Peyer's patch (tissue), 4 donors: ENCODE results near the gene KRT12. TPM values are rescaled to one million over a fixed set of nuclear protein-coding genes. Genes with fewer than 3 reads are reported as not detected.

ENCODE experiments used
- DNase-seq, 3 donors: peaks; one replicate each; pipeline ENCODE4 v3.0.0-alpha.2; 2017 to 2019
- H3K27ac ChIP-seq, 4 donors: fragments of 200-600 bp; sonication (generic); one replicate each; pipeline ENCODE4 v1.5.1; 2016 to 2019
- H3K27me3 ChIP-seq, 2 donors: fragments of 200-600 bp; sonication (generic); one replicate each; pipeline ENCODE4 v1.5.1; 2019
- H3K36me3 ChIP-seq, 3 donors: fragments of 200-600 bp; sonication (generic); one replicate each; pipeline ENCODE4 v1.5.1; 2016 to 2019
- H3K4me1 ChIP-seq, 4 donors: fragments of 200-600 bp; sonication (generic); one replicate each; pipeline ENCODE4 v1.5.1; 2016 to 2019
- H3K4me3 ChIP-seq, 4 donors: fragments of 200-600 bp; sonication (generic); 1 replicate in 3 of 4; 2 replicates in 1 of 4; pipeline ENCODE4 v1.5.1; 2016 to 2019; ENCODE audit warnings: mild to moderate bottlenecking in 1 of 4
- H3K9me3 ChIP-seq, 4 donors: fragments of 200-600 bp; sonication (generic); one replicate each; pipeline ENCODE4 v1.5.1; 2016 to 2019; ENCODE audit warnings: mild to moderate bottlenecking in 1 of 4
- POLR2A ChIP-seq, 2 donors: fragments of 450-650 bp; IDR thresholded peaks; one replicate each; pipeline ENCODE4 v1.5.1; 2017; ENCODE audit warnings: antibody characterized with exemption in 2 of 2, mild to moderate bottlenecking in 2 of 2, moderate library complexity in 2 of 2
- total RNA-seq, 4 donors: library from RNA; depleted of rRNA; stranded (reverse); fragments of >200 nt; gene quantifications; one replicate each; pipeline ENCODE4 v1.1.0, GENCODE V29; 2016
- TF ChIP-seq, protein P1 (sequence below), 6 experiments: fragments of 450-650 bp in 4 of 6; fragments of 200-600 bp in 2 of 6; sonication (generic) in 1 of 6; IDR thresholded peaks; one replicate each; pipeline ENCODE4 v1.5.1; 2017 to 2019; ENCODE audit warnings: antibody characterized with exemption in 6 of 6, mild to moderate bottlenecking in 3 of 6, moderate library complexity in 1 of 6

The KRT12 gene
- total RNA-seq, 4 donors from 2014 or later: 4.9 to 18.2 (median 9.1) TPM; not detected in 1

DNA sequence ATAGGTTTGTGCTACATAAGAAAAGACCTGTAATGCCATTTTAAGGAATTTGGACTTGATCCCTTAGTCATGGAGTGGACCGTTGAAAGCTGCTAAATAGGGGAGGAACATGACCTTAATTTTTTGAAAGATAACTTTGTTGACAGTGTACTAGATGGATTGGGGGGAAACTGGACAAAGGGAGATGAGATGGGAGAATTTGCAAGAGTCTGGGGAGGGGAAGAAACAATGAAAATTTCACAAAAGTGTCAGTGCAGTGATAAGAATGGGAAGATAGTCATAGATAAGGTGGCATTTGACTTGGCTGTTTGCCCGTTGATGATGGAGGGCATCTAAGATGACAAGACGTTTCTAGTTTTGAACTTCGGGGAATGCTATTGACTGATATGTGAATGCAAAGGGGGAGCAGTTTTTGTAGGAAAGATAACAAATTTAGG, 22.3 kb downstream of the KRT12 start:
- TF ChIP-seq, protein P1, sequence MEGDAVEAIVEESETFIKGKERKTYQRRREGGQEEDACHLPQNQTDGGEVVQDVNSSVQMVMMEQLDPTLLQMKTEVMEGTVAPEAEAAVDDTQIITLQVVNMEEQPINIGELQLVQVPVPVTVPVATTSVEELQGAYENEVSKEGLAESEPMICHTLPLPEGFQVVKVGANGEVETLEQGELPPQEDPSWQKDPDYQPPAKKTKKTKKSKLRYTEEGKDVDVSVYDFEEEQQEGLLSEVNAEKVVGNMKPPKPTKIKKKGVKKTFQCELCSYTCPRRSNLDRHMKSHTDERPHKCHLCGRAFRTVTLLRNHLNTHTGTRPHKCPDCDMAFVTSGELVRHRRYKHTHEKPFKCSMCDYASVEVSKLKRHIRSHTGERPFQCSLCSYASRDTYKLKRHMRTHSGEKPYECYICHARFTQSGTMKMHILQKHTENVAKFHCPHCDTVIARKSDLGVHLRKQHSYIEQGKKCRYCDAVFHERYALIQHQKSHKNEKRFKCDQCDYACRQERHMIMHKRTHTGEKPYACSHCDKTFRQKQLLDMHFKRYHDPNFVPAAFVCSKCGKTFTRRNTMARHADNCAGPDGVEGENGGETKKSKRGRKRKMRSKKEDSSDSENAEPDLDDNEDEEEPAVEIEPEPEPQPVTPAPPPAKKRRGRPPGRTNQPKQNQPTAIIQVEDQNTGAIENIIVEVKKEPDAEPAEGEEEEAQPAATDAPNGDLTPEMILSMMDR (IDR thresholded peaks at IDR 0.05): no peak
- no peak for TF ChIP-seq POLR2A (IDR thresholded peaks at IDR 0.05)
- Histone ChIP-seq H3K27me3 (no peaks in the 10 kb centered on the region), H3K4me1 (no peaks in the 10 kb centered on the region), H3K27ac (no peak overlapping the region), H3K4me3 (no peak overlapping the region), H3K9me3 (no peaks in the 10 kb centered on the region), H3K36me3 (no peaks in the 10 kb centered on the region)
- no peak for DNase-seq

DNA sequence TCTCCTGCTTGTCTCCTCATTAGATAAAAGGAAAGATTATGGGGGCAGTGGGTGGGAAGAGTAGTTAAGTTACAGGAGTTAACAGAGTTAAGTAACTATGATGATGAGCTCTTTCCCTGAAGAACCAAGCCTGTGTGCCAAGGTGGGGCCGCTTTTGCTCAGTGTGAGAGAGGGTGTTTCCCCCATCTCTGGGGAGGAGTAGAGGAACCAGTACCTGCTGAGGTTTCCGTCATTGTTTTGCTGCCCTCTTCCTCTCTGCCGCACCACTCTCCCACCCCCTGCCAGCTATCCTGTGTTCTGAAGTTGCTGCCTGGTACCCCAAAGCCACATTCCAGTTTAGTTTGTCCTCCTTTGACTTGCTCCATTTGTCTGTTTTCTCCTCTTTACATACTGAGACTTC, 23.8 kb downstream of the KRT12 start:
- H3K27ac ChIP-seq: no peak overlapping the region
- no peak for TF ChIP-seq POLR2A (IDR thresholded peaks at IDR 0.05)
- TF ChIP-seq, protein P1 (IDR thresholded peaks at IDR 0.05): no peak
- H3K4me3 ChIP-seq: no peak overlapping the region
- no peaks in the 10 kb centered on the region for H3K27me3 ChIP-seq
- H3K9me3 ChIP-seq: no peaks in the 10 kb centered on the region
- no peaks in the 10 kb centered on the region for H3K4me1 ChIP-seq
- no peaks in the 10 kb centered on the region for H3K36me3 ChIP-seq
- no peak for DNase-seq

DNA sequence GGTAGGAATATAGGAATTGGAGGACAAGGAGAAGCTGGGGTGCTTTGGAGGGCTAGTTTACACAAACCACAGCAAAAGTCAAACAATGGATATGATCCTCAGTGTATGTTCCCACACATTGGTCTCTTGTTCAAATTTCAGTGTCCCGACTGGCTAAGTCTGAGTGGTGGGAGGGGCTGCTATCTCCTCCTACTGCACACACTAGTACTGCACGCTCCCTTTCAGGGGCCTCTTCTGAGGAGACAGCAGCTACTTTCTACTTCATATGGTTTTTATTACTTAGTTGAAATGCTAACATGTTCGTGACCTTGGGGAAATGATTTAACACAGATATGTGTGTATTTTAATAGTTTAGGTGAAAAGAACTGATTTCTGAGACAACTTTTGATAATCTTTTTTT, 25.8 kb downstream of the KRT12 start:
- TF ChIP-seq, protein P1 (IDR thresholded peaks at IDR 0.05): no peak
- TF ChIP-seq POLR2A (IDR thresholded peaks at IDR 0.05): no peak
- no peak overlapping the region for H3K4me3 ChIP-seq
- H3K27ac ChIP-seq: no peak overlapping the region
- H3K27me3 ChIP-seq: no peaks in the 10 kb centered on the region
- H3K36me3 ChIP-seq: no peaks in the 10 kb centered on the region
- no peaks in the 10 kb centered on the region for H3K9me3 ChIP-seq
- DNase-seq: no peak
- H3K4me1 ChIP-seq: no peaks in the 10 kb centered on the region

DNA sequence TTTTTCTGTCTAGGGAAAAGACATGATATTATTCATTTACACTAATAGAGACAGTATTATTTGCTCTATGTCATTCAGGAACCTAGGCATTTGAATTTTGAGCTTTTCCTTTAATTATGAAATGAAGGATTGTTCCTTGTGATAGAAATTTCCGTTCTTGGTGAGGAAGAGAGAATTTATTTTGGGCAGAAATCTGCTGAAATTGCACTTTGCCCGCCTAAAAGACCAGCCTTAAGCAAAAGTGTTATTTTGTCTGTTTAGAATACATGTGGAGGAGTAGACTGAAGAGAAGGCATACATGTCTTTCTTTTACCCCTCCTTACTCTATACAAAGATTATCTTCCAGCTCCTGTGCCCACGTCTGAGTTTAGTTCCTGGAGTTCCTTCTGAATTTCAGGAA, 27.8 kb downstream of the KRT12 start:
- H3K4me3 ChIP-seq: no peak overlapping the region
- TF ChIP-seq POLR2A (IDR thresholded peaks at IDR 0.05): no peak
- TF ChIP-seq, protein P1 (IDR thresholded peaks at IDR 0.05): no peak
- H3K36me3 ChIP-seq: peaks cover 0 to 6% (median 0%) of the 10 kb centered on the region in 3 donors
- no peaks in the 10 kb centered on the region for H3K9me3 ChIP-seq
- H3K4me1 ChIP-seq: no peaks in the 10 kb centered on the region
- DNase-seq: no peak
- H3K27me3 ChIP-seq: no peaks in the 10 kb centered on the region
- no peak overlapping the region for H3K27ac ChIP-seq

DNA sequence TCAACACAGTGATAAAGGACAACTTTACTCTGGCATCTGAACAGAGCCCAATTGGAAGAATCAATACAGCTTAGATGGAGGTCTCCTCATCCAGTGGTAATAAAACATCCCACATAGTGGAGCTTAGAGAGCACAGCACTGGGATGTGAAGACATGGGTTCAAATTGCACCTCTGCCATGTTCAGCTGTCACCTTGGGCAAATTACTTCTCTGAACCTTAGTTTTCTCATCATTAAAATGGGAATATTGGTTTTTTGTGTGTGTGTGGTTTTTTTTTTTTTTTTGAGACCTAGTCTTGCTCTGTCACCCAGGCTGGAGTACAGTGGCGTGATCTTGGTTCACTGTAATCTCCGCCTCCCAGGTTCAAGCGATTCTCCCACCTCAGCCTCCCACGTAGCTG, 31.0 kb downstream of the KRT12 start:
- H3K9me3 ChIP-seq: no peaks in the 10 kb centered on the region
- TF ChIP-seq, protein P1 (IDR thresholded peaks at IDR 0.05): no peak
- no peak for TF ChIP-seq POLR2A (IDR thresholded peaks at IDR 0.05)
- no peak overlapping the region for H3K27ac ChIP-seq
- H3K4me3 ChIP-seq: no peak overlapping the region
- H3K4me1 ChIP-seq: no peaks in the 10 kb centered on the region
- H3K27me3 ChIP-seq: no peaks in the 10 kb centered on the region
- DNase-seq: no peak
- peaks cover 0 to 9% (median 0%) of the 10 kb centered on the region in 3 donors for H3K36me3 ChIP-seq

DNA sequence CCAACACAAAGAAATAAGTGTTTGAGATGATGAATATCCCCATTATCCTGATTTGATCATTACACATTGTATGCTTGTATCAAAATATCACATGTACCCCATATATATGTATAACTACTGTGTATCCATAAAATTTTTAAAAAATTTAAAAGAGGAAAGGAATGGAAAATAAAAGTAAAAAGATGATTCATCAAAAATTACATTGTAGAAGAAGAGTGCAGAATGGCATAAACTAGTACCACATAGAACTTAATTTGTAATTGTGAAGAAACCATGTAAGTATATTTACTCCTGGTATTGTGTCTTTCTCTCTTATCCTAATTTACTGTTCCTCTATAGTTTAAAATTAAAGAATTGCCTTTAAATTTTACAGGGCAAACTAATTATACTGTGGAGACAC, 33.1 kb downstream of the KRT12 start:
- Histone ChIP-seq H3K4me1 (no peaks in the 10 kb centered on the region), H3K36me3 (peaks cover 0 to 9% (median 0%) of the 10 kb centered on the region in 3 donors), H3K9me3 (no peaks in the 10 kb centered on the region), H3K27me3 (no peaks in the 10 kb centered on the region), H3K27ac (no peak overlapping the region), H3K4me3 (no peak overlapping the region)
- TF ChIP-seq POLR2A (IDR thresholded peaks at IDR 0.05): no peak
- TF ChIP-seq, protein P1 (IDR thresholded peaks at IDR 0.05): no peak
- DNase-seq: no peak
